HEK293 (cell line): ENCODE data around the gene KRT73.

Experiments used
- CTCF ChIA-PET: fragments of 350-600 bp; formaldehyde crosslinking; extraction: SDS; loops from one replicate; lab custom pipeline; 2021; ENCODE audit warnings: antibody characterized with exemption; lab: Yijun Ruan, JAX
- POLR2A ChIA-PET: fragments of 300-600 bp; formaldehyde crosslinking; extraction: SDS; loops from one replicate; lab custom pipeline; 2020; ENCODE audit warnings: antibody characterized with exemption, inconsistent platforms; lab: Yijun Ruan, JAX
- H3K27ac ChIP-seq: fragments of 200-500 bp; sonication (Bioruptor generic); 2 replicates; pipeline ENCODE4 v1.5.1; 2014; ENCODE audit warnings: low read depth, low read length, control low read depth, inconsistent platforms; ENCODE audit errors: extremely low read depth
- H3K36me3 ChIP-seq, 2 experiments: fragments of 200-500 bp in 1 of 2; sonication (Bioruptor generic) in 1 of 2; 1 replicate in 1 of 2; 2 replicates in 1 of 2; pipeline ENCODE4 v1.5.1; 2014 to 2017; ENCODE audit warnings: inconsistent platforms in 2 of 2, low read length in 2 of 2; ENCODE audit not compliant: control insufficient read depth in 2 of 2, insufficient read depth in 1 of 2
- H3K4me1 ChIP-seq: fragments of 200-500 bp; sonication (Bioruptor generic); 2 replicates; pipeline ENCODE4 v1.5.1; 2014; ENCODE audit warnings: mild to moderate bottlenecking, low read length, inconsistent platforms; ENCODE audit not compliant: control insufficient read depth, insufficient read depth
- H3K4me3 ChIP-seq: 2 replicates; pipeline ENCODE4 v1.5.1; 2011; ENCODE audit warnings: low read depth, mild to moderate bottlenecking, control low read depth, low read length, moderate library complexity
- H3K9me3 ChIP-seq: fragments of 200-500 bp; sonication (Bioruptor generic); 2 replicates; pipeline ENCODE4 v1.5.1; 2014; ENCODE audit warnings: low read depth, low read length, inconsistent platforms; ENCODE audit not compliant: control insufficient read depth, insufficient read depth
- GLIS2 ChIP-seq: fragments of 450-650 bp; formaldehyde crosslinking; IDR thresholded peaks from 2 replicates; pipeline ENCODE4 v1.5.1; 2016; ENCODE audit warnings: missing biosample characterization, missing genetic modification characterization
- KLF1 ChIP-seq: fragments of 450-650 bp; formaldehyde crosslinking; IDR thresholded peaks from 2 replicates; pipeline ENCODE4 v1.5.1; 2016; ENCODE audit warnings: missing biosample characterization, missing genetic modification characterization
- KLF10 ChIP-seq: fragments of 450-650 bp; IDR thresholded peaks from 2 replicates; pipeline ENCODE4 v1.5.1; 2018; ENCODE audit warnings: missing biosample characterization, mild to moderate bottlenecking, missing genetic modification characterization
- SP2 ChIP-seq: fragments of 450-650 bp; formaldehyde crosslinking; IDR thresholded peaks from 2 replicates; pipeline ENCODE4 v1.5.1; 2016; ENCODE audit warnings: missing biosample characterization, missing genetic modification characterization
- YY2 ChIP-seq: fragments of 450-650 bp; formaldehyde crosslinking; IDR thresholded peaks from 2 replicates; pipeline ENCODE4 v1.5.1; 2016; ENCODE audit warnings: missing biosample characterization, missing genetic modification characterization
- ZBTB1 ChIP-seq: fragments of 450-650 bp; formaldehyde crosslinking; IDR thresholded peaks from 2 replicates; pipeline ENCODE4 v1.5.1; 2016; ENCODE audit warnings: missing biosample characterization, missing genetic modification characterization
- ZNF10 ChIP-seq: fragments of 450-650 bp; formaldehyde crosslinking; IDR thresholded peaks from 2 replicates; pipeline ENCODE4 v1.5.1; 2017; ENCODE audit warnings: missing biosample characterization, missing genetic modification characterization
- ZNF184 ChIP-seq: fragments of 450-650 bp; IDR thresholded peaks from 2 replicates; pipeline ENCODE4 v1.5.1; 2018; ENCODE audit warnings: missing biosample characterization, mild to moderate bottlenecking, missing genetic modification characterization
- ZNF2 ChIP-seq: fragments of 450-650 bp; formaldehyde crosslinking; IDR thresholded peaks from 2 replicates; pipeline ENCODE4 v1.5.1; 2016; ENCODE audit warnings: missing biosample characterization, missing genetic modification characterization
- ZNF292 ChIP-seq: fragments of 450-650 bp; formaldehyde crosslinking; IDR thresholded peaks from 2 replicates; pipeline ENCODE4 v1.5.1; 2016; ENCODE audit warnings: low read depth, missing biosample characterization, missing genetic modification characterization, borderline replicate concordance
- ZNF341 ChIP-seq: fragments of 450-650 bp; formaldehyde crosslinking; IDR thresholded peaks from 2 replicates; pipeline ENCODE4; 2016; ENCODE audit warnings: low read depth, missing biosample characterization, missing genetic modification characterization
- ZNF366 ChIP-seq: fragments of 450-650 bp; formaldehyde crosslinking; conservative IDR thresholded peaks from 2 replicates; pipeline ENCODE4 v1.5.1; 2016; ENCODE audit warnings: missing biosample characterization, missing genetic modification characterization
- ZNF398 ChIP-seq: fragments of 450-650 bp; formaldehyde crosslinking; IDR thresholded peaks from 2 replicates; pipeline ENCODE4 v1.5.1; 2017; ENCODE audit warnings: missing biosample characterization, missing genetic modification characterization
- ZNF529 ChIP-seq: fragments of 450-650 bp; formaldehyde crosslinking; IDR thresholded peaks from 2 replicates; pipeline ENCODE4 v1.5.1; 2017; ENCODE audit warnings: missing genetic modification characterization, missing biosample characterization; ENCODE audit not compliant: insufficient replicate concordance
- ZNF580 ChIP-seq: fragments of 450-650 bp; formaldehyde crosslinking; IDR thresholded peaks from 2 replicates; pipeline ENCODE4 v1.5.1; 2016; ENCODE audit warnings: missing biosample characterization, missing genetic modification characterization
- ZNF585B ChIP-seq: fragments of 450-650 bp; formaldehyde crosslinking; IDR thresholded peaks from 2 replicates; pipeline ENCODE4 v1.5.1; 2016; ENCODE audit warnings: missing biosample characterization, missing genetic modification characterization
- ZNF654 ChIP-seq: fragments of 450-650 bp; formaldehyde crosslinking; IDR thresholded peaks from 2 replicates; pipeline ENCODE4 v1.5.1; 2016; ENCODE audit warnings: low read depth, missing biosample characterization, missing genetic modification characterization
- ZNF677 ChIP-seq: fragments of 450-650 bp; IDR thresholded peaks from 2 replicates; pipeline ENCODE4 v1.5.0; 2018; ENCODE audit warnings: missing biosample characterization, mild to moderate bottlenecking, missing genetic modification characterization, moderate library complexity
- ZNF747 ChIP-seq: fragments of 450-650 bp; formaldehyde crosslinking; IDR thresholded peaks from 2 replicates; pipeline ENCODE4 v1.5.1; 2016; ENCODE audit warnings: missing biosample characterization, missing genetic modification characterization
- TF ChIP-seq, protein P1 (sequence below): fragments of 450-650 bp; formaldehyde crosslinking; IDR thresholded peaks from 2 replicates; pipeline ENCODE4 v1.5.1; 2016; ENCODE audit warnings: missing biosample characterization, missing genetic modification characterization, borderline replicate concordance
- TF ChIP-seq, protein P2 (sequence below): fragments of 450-650 bp; formaldehyde crosslinking; IDR thresholded peaks from 2 replicates; pipeline ENCODE4 v1.5.1; 2017; ENCODE audit warnings: missing biosample characterization, missing genetic modification characterization
- TF ChIP-seq, protein P3 (sequence below): fragments of 450-650 bp; formaldehyde crosslinking; IDR thresholded peaks from 2 replicates; pipeline ENCODE4 v1.5.1; 2016; ENCODE audit warnings: missing biosample characterization, missing genetic modification characterization

The KRT73 gene

GRCh38 chr12:52604859-52605258 is 13.5 kb downstream of the KRT73 start:
- no peak overlapping the region for H3K27ac ChIP-seq
- H3K4me1 ChIP-seq: no peaks in the 10 kb centered on the region
- H3K4me3 ChIP-seq: no peak overlapping the region
- ChIA-PET POLR2A (no interaction called here), CTCF (no interaction called here)
- H3K36me3 ChIP-seq: no peaks in the 10 kb centered on the region
- TF ChIP-seq ZNF10 (no peak), KLF10 (tag by site-specific recombination) (no peak), ZNF580 (tag by site-specific recombination) (no peak), ZBTB1 (no peak), GLIS2 (tag by site-specific recombination) (no peak), ZNF398 (no peak), ZNF366 (tag by site-specific recombination) (no peak), ZNF529 (tag by site-specific recombination) (no peak), ZNF292 (tag by site-specific recombination) (no peak)
- TF ChIP-seq, protein P1, sequence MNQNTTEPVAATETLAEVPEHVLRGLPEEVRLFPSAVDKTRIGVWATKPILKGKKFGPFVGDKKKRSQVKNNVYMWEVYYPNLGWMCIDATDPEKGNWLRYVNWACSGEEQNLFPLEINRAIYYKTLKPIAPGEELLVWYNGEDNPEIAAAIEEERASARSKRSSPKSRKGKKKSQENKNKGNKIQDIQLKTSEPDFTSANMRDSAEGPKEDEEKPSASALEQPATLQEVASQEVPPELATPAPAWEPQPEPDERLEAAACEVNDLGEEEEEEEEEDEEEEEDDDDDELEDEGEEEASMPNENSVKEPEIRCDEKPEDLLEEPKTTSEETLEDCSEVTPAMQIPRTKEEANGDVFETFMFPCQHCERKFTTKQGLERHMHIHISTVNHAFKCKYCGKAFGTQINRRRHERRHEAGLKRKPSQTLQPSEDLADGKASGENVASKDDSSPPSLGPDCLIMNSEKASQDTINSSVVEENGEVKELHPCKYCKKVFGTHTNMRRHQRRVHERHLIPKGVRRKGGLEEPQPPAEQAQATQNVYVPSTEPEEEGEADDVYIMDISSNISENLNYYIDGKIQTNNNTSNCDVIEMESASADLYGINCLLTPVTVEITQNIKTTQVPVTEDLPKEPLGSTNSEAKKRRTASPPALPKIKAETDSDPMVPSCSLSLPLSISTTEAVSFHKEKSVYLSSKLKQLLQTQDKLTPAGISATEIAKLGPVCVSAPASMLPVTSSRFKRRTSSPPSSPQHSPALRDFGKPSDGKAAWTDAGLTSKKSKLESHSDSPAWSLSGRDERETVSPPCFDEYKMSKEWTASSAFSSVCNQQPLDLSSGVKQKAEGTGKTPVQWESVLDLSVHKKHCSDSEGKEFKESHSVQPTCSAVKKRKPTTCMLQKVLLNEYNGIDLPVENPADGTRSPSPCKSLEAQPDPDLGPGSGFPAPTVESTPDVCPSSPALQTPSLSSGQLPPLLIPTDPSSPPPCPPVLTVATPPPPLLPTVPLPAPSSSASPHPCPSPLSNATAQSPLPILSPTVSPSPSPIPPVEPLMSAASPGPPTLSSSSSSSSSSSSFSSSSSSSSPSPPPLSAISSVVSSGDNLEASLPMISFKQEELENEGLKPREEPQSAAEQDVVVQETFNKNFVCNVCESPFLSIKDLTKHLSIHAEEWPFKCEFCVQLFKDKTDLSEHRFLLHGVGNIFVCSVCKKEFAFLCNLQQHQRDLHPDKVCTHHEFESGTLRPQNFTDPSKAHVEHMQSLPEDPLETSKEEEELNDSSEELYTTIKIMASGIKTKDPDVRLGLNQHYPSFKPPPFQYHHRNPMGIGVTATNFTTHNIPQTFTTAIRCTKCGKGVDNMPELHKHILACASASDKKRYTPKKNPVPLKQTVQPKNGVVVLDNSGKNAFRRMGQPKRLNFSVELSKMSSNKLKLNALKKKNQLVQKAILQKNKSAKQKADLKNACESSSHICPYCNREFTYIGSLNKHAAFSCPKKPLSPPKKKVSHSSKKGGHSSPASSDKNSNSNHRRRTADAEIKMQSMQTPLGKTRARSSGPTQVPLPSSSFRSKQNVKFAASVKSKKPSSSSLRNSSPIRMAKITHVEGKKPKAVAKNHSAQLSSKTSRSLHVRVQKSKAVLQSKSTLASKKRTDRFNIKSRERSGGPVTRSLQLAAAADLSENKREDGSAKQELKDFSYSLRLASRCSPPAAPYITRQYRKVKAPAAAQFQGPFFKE (tag by site-specific recombination): no peak
- TF ChIP-seq, protein P2, sequence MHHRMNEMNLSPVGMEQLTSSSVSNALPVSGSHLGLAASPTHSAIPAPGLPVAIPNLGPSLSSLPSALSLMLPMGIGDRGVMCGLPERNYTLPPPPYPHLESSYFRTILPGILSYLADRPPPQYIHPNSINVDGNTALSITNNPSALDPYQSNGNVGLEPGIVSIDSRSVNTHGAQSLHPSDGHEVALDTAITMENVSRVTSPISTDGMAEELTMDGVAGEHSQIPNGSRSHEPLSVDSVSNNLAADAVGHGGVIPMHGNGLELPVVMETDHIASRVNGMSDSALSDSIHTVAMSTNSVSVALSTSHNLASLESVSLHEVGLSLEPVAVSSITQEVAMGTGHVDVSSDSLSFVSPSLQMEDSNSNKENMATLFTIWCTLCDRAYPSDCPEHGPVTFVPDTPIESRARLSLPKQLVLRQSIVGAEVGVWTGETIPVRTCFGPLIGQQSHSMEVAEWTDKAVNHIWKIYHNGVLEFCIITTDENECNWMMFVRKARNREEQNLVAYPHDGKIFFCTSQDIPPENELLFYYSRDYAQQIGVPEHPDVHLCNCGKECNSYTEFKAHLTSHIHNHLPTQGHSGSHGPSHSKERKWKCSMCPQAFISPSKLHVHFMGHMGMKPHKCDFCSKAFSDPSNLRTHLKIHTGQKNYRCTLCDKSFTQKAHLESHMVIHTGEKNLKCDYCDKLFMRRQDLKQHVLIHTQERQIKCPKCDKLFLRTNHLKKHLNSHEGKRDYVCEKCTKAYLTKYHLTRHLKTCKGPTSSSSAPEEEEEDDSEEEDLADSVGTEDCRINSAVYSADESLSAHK: no peak
- TF ChIP-seq, protein P3, sequence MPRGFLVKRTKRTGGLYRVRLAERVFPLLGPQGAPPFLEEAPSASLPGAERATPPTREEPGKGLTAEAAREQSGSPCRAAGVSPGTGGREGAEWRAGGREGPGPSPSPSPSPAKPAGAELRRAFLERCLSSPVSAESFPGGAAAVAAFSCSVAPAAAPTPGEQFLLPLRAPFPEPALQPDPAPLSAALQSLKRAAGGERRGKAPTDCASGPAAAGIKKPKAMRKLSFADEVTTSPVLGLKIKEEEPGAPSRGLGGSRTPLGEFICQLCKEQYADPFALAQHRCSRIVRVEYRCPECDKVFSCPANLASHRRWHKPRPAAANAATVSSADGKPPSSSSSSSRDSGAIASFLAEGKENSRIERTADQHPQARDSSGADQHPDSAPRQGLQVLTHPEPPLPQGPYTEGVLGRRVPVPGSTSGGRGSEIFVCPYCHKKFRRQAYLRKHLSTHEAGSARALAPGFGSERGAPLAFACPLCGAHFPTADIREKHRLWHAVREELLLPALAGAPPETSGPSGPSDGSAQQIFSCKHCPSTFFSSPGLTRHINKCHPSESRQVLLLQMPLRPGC (tag by site-specific recombination): no peak
- H3K9me3 ChIP-seq: no peaks in the 10 kb centered on the region

DNA sequence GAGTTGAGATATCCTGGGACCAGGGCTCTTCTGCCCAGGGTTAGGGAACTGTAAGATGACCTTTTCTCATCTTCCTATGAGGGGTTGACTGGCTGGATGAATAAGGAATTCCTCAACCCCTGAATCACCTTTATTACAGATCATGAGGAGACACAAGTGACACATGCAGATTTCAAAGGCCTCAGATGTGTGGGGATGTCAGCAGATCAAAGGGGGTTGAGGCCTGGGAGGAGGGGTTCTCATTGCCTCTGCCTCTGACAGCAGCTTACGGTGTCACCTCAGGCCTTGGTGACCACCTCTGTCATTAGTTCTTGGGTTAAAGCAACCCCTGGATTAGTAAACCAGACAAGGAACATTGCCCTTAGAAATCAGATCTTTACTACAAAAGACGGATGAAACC is 15.0 kb downstream of the KRT73 start:
- H3K9me3 ChIP-seq: no peaks in the 10 kb centered on the region
- CTCF ChIA-PET: no interaction called here
- TF ChIP-seq GLIS2 (tag by site-specific recombination) (no peak), ZNF184 (tag by site-specific recombination) (no peak), ZNF2 (tag by site-specific recombination) (no peak), SP2 (tag by site-specific recombination) (no peak), ZNF585B (tag by site-specific recombination) (no peak), ZNF747 (no peak), ZNF677 (tag by site-specific recombination) (no peak), KLF1 (tag by site-specific recombination) (no peak), ZNF654 (tag by site-specific recombination) (no peak), YY2 (tag by site-specific recombination) (no peak), ZNF341 (tag by site-specific recombination) (no peak)
- TF ChIP-seq, protein P3 (tag by site-specific recombination): no peak

More for the DNA sequence above, 15.0 kb downstream of the KRT73 start:
- no peaks in the 10 kb centered on the region for H3K4me1 ChIP-seq
- no peak overlapping the region for H3K4me3 ChIP-seq
- no peaks in the 10 kb centered on the region for H3K36me3 ChIP-seq
- H3K27ac ChIP-seq: no peak overlapping the region
- POLR2A ChIA-PET: no interaction called here
